Amniotic stem cell (primary cell): ENCODE measurements around the gene RPL32.
"Not testable (repeated sequence)": the region's sequence is repeated elsewhere in the genome, so short reads cannot be mapped to it uniquely, and the experiment has no call there.

Experiments used
- DNase-seq: peaks from one replicate; lab custom pipeline; 2025; lab: John Stamatoyannopoulos, UW

Gene RPL32

DNA sequence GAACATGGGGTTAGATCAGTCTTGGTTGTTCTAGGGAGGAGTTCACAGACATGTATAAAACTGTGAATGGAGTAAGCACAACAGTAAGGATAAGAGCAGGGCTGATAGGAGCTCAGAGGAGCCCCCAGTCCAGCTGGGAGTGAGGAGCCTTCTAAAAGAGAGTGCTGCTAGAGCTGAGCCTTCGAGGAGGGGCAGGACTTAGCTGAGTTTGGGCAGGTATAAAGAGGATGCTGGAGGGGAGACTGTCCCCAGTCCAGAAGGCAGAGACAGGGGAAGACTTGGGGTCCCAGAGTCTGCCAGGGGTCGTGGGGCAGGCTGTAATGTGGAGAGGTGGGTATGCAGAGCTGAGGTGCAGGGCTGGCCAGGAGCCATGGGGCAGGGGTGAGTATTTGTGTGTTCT is 32.8 kb downstream of the RPL32 start:
- no peak for DNase-seq

GRCh38 chr3:12807601-12808359 is 33.6 kb downstream of the RPL32 start:
- DNase-seq, result no peak

DNA sequence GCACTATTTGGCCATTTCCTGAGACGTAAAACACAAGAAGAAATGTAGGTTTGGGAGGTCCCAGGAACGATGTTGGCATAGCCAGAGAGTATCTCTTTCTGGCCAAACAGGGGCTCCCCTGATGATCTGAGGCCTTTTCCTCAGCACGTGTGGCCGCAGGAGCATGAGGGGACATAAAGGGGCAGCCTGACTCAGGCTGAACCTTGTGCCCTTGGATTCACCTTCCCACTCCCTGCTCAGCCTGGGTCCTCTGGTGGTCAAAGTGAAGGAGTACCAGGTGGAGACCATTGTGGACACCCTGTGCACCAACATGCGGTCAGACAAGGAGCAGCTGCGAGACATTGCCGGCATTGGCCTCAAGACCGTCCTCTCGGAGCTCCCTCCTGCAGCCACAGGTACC is 34.3 kb downstream of the RPL32 start:
- DNase-seq, result no peak

DNA sequence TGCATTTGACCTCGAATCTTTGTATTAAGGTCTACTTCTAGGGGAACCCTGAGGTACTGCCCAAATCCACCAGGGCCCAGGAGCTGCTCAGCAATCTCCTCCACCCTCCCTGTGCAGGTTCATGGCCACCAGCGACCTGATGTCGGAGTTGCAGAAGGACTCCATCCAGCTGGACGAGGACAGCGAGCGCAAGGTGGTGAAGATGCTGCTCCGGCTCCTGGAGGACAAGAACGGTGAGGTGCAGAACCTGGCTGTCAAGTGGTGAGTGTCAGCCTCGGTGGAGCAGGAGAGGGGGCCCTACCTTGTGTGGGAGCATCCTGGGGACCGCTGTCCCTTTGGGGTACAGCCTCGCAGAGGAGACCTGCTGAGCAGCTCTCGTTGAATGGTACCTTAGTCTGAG is 38.0 kb downstream of the RPL32 start:
- DNase-seq, result no peak

DNA sequence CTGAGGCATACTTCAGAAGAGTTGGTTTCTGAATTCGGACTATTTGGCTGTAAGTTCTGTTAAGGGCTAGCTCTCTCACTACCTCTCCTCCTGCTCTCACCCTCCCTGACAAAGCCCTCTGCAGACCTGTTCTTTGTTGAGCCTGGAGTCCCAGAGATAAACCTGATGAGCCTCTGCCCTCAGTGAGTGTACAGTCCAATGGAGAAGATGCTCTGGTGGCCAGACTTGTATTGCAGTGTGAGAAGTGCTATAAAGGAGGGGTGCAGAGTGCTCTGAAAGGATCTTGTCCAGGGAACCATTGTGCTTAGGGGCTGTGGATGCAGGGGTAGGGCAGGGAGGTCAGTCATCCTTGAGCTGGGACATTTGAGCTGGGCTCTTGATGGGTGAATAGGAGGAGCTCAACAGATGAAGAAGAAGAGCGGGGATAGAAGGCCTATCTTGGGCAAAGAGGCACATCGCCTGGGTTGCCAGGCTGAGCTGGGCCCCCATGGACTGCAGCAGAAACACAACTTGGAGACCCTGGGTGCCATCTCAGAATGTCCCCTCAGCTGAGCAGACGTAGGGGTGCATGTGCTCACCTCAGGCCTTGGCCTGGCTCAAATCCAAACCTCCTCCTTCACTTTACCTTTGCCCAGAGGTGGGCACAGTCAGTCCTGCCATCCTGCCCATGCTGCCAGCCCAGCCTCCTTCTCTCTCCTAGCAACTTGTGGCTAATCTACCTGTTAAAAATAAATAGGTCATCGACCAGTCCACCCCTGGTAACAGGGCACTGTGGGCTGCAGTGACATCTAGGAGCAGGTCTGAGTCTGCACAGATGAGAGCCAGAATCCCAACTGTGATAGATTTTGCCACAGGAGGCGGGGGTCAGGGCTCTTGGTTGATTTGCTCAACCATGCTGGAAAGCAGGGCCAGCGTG is 41.6 kb downstream of the RPL32 start:
- no peak for DNase-seq

DNA sequence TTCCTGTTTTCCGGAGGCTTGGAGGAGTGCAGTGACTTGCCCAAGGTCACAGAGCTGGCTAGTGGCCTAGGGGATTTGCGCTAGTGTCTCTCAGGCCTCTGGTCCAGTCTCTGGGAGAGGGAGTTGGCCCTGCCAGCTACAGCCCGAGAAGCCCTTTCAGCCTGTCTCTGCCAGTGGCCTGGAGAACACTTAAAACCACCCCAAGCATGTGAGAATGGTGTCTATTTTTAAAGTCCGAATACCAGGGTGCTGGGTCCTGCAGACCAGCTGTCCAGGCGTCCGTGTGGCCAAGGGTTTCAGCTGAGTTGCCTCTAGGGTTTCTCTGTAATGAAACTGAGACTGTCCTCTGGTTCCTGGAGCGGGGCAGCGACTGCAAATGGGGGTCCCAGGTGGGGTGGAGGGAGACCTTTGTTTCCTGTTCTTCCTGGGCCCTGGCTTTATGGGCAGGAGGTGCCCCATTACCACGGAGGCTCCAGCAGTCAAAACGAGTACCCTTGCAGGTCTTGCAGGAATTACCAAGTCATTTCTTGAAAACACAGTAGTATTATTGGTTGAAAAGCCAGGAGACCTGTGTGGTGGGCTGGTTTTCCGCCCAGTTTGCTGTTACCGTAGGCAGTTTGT is 42.7 kb downstream of the RPL32 start:
- no peak for DNase-seq

DNA sequence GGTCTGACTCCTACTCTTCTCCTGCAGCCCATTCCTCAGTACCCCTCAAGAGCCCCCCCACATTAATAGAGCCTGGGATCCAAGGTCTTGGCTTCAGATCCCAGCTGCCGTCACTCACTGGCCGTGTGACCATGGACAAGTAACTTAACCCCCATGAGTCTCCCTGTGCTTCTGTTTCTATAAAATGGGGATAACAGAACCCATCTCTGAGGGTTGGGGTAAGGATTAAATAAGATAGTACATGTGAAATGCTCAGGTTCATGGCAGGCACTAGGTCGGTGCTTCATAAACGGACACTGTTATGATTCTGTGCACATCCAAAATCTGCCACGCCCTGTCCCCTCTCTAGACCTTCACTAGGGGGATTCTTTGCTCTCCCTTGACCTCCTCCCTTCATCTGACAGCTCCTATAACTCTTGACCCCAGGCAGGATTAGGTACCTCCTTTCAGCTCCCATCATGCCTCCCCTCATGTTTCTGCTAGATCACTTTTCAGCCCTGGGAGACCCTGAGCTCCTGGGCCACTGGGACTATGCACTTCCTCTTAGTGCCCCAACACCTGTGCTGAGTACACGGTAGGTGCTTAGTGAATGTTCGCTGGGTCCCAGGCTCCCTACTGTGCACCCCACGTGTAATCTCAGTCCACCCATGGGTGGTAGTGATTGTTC is 43.3 kb downstream of the RPL32 start:
- no peak for DNase-seq

DNA sequence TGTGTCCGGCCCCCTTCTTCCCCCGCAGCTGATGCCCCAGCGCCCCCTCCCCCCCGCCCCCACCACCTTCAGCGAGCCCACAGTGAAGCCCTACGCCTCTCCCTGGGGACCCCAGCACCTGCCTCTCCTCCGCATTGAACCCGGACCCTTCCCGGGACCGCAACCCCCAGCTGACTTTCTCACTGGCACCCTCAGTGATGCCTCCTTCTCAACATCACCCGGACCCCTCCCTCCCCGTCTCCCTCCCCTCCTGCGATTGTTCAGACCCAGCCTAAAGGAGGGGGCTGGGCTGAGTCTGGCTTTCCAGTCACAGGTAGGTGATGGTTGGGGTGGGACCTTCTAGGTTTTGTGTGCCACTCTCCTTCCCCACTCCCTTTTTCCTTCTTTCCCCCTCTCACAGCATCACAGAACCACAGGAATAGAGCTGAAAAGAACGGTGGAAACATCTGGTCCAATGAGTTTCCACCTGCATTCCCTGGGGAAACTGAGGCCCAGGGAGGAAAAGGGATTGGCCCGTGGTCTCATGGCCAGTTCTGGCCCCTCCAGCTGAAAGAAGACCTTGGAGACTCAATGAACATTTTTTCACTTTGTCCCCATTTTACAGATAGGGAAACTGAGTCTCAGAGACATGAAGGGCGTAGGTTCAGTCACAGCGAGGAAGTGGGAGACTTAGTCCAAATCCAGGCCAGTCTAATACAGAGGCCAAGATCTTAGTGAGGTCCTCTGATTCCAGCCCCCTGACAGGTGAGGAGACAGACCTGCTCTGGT is 44.1 kb downstream of the RPL32 start:
- DNase-seq, result no peak

DNA sequence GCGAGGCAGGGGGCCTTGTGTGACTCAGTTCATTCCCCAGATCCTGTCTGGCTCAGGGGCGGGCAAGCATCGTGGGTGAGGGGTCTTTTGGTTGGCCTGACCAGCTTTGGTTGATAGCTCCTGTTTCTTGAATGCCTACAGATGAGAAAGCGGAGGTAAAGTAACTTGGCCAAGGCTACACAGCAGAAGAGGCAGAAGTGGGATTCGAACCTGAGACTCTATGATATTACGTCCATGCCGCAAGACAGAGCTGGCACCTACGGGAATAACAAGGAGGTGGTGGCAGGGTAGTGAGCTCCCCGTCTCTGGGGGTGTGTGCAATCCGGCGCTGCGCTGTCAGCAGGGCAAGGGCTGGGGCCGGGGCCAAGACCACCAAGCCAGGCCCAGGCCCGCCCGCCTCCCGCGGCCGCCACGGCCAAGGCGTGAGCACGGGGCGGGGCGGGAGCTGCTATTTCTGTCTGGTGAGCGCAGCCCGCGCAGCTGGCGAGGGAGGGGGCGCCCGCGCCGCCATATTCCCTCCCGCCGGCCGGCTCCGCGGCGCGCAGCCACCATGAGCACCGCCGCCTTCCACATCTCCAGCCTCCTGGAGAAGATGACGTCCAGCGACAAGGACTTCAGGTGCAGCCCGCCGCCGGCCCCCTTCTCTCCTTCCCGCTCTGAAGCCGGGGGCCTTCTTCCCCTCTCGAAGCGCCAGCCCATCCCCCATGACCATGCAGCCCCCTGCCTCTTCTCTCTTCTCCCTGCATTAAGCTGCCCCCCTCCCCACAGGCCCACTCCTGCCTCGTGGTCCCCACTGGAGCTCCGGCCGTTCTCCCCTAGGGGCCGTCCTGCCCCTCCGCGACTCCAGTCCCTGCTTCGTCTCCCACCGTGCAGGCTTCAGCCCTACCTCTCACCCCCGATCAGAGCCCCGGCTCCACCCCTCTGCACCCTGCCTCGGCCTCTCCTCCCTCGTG is 44.9 kb downstream of the RPL32 start, which contains the start of gene CAND2:
Gene CAND2, plus strand, starts transcription at position 510 of the 953 bp plus-strand sequence. Its CDS starts 41 bp downstream, at position 551.
- peak; percentile 2 for DNase-seq

- no peak for DNase-seq
Observed at GRCh38 chr3:12793701-12794100, 47.7 kb downstream of the RPL32 start.

- DNase-seq, result no peak
Observed at GRCh38 chr3:12791430-12791829, 49.9 kb downstream of the RPL32 start.

- DNase-seq, result not testable (repeated sequence)
Observed at GRCh38 chr3:12787967-12788690, 53.2 kb downstream of the RPL32 start.

- not testable (repeated sequence) for DNase-seq
Observed at GRCh38 chr3:12787346-12787745, 54.0 kb downstream of the RPL32 start.

DNA sequence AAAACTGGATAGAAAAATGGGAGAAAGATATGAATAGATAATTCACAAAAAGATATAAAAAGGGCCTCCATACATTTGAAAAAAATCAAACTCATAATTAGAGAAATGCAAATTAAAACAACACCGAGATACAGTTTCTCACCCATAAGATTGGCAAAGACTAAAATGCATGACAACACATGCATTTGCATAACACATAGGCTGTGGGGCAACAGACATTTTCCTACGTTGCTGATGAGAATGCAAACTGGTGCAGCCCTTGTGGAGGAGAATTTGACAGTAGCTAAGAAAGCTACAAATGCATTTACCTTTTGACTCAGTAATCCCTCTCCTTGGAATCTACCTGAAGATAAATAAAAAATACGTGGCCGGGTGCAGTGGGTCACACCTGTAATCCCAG is 56.3 kb downstream of the RPL32 start:
- DNase-seq, result no peak
